GM06990 (cell line): ENCODE results near the gene FMN1.

Experiments
- DNase-seq: peaks from one replicate; pipeline ENCODE4 v3.0.0-alpha.2; 2011; ENCODE audit not compliant: insufficient read length; ENCODE audit errors: extremely low read depth
- H3K27me3 ChIP-seq: replicated peaks from 2 replicates; pipeline ENCODE4 v1.6.0; 2011; ENCODE audit warnings: low read length; ENCODE audit not compliant: control insufficient read depth, insufficient read depth
- H3K36me3 ChIP-seq: 2 replicates; pipeline ENCODE4 v1.5.1; 2011; ENCODE audit warnings: low read length; ENCODE audit not compliant: control insufficient read depth, insufficient read depth
- H3K4me3 ChIP-seq: replicated peaks from 2 replicates; pipeline ENCODE4 v1.5.1; 2011; ENCODE audit warnings: low read depth, mild to moderate bottlenecking, control low read depth, low read length
- CTCF ChIP-seq: IDR thresholded peaks from 2 replicates; pipeline ENCODE4 v1.5.1; 2011; ENCODE audit warnings: low read length, control low read depth, mild to moderate bottlenecking, inconsistent platforms; ENCODE audit not compliant: insufficient read depth, poor library complexity, severe bottlenecking

The FMN1 gene

GRCh38 chr15:32822739-32823138, 371.8 kb downstream of the FMN1 start:
- H3K4me3 ChIP-seq, result no peak overlapping the region
- no peak for DNase-seq
- H3K27me3 ChIP-seq, result no peaks in the 10 kb centered on the region
- TF ChIP-seq CTCF, result no peak
- H3K36me3 ChIP-seq, result no peaks in the 10 kb centered on the region

- no peaks in the 10 kb centered on the region for H3K36me3 ChIP-seq
- no peak for DNase-seq
These were observed 375.1 kb downstream of the FMN1 start for GRCh38 chr15:32819448-32819847.

GRCh38 chr15:32818758-32819447, 375.6 kb downstream of the FMN1 start:
- TF ChIP-seq CTCF, result no peak
- Histone ChIP-seq H3K36me3 (no peaks in the 10 kb centered on the region), H3K4me3 (no peak overlapping the region), H3K27me3 (no peaks in the 10 kb centered on the region)
- no peak for DNase-seq

More at GRCh38 chr15:32819448-32819847, 375.1 kb downstream of the FMN1 start:
- TF ChIP-seq CTCF, result no peak
- H3K27me3 ChIP-seq, result no peaks in the 10 kb centered on the region
- no peak overlapping the region for H3K4me3 ChIP-seq

- no peaks in the 10 kb centered on the region for H3K27me3 ChIP-seq
- no peaks in the 10 kb centered on the region for H3K36me3 ChIP-seq
- TF ChIP-seq CTCF, result no peak
- DNase-seq, result no peak
- no peak overlapping the region for H3K4me3 ChIP-seq
These were observed 376.9 kb downstream of the FMN1 start for GRCh38 chr15:32817577-32817976.

GRCh38 chr15:32807331-32807730, 387.2 kb downstream of the FMN1 start:
- no peak overlapping the region for H3K4me3 ChIP-seq
- no peaks in the 10 kb centered on the region for H3K27me3 ChIP-seq
- no peak for TF ChIP-seq CTCF
- H3K36me3 ChIP-seq, result no peaks in the 10 kb centered on the region
- DNase-seq, result no peak

- no peak overlapping the region for H3K4me3 ChIP-seq
- TF ChIP-seq CTCF, result no peak
- DNase-seq, result no peak
These were observed 390.9 kb downstream of the FMN1 start for GRCh38 chr15:32803631-32804030.

More at GRCh38 chr15:32803631-32804030, 390.9 kb downstream of the FMN1 start:
- Histone ChIP-seq H3K27me3 (no peaks in the 10 kb centered on the region), H3K36me3 (no peaks in the 10 kb centered on the region)
